ENCODE results near the gene GPER1.
A peak's percentile ranks its signal among the peaks of the same experiment; 100 is the strongest.

GPER1 gene

DNA sequence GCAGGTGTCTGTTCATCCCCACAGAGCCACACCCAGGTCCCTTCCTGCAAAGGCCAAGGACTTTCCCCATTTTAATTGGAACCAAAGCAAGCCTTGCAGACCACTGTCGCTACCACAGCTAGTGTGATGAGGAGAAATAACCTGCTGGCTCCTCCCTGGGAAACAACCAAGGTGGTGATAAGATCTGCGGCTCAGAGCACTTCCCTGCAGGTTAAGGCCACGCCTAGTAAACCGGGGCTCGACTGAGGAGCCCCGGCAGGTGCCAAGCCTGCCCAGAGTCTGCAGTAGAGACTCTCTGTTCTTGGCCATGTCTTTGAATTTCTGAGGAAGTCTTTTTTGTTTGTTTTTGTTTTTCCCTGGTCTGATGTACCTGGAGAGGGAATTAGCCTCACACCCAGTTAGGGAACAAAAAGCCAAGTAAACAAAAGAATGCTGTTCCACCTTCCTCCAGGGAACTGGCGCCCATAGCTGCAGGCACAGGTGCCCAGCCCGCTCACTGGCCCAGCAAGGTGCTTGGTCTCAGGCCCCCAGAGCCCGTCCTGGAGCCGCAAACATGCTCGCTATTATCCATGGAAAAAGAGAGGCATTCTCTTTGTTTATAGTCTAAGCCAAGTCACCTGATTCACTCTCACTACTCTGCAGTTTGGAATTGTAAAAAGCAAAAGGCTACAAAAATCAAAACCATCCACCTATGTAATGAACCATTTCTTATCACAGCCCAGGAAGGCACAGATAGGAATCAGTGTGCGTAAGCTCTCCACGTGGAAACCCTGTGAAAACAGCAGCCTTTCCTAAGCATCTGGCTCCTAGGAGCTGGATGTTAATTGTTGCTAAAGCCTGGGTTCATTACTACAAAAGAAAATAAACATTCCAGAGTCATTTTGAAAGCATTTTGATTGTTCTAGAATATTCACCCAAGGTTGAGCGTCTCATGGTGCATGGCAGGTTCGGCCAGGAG is 40.9 kb upstream of the GPER1 start:
- DNase-seq, result peak; percentile 54 to 71 (median 57)
- H3K4me3 ChIP-seq (ENCODE audit: insufficient read depth, low read depth, low read length, poor library complexity, severe bottlenecking), result peak overlapping the region; percentile 7
- peak overlapping the region; percentile 50 for H3K27ac ChIP-seq (ENCODE audit: insufficient read depth, low read length, poor library complexity, severe bottlenecking)
- H3K4me1 ChIP-seq (ENCODE audit: control insufficient read depth, insufficient read depth, low read length, poor library complexity, severe bottlenecking), result peaks cover 67% of the 10 kb centered on the region
- H3K27me3 ChIP-seq (replicated peaks; ENCODE audit: control insufficient read depth, insufficient read depth, low read length, poor library complexity, severe bottlenecking), result no peaks in the 10 kb centered on the region
- H3K9me3 ChIP-seq (ENCODE audit: control insufficient read depth, low read length), result no peaks in the 10 kb centered on the region
- H3K36me3 ChIP-seq (ENCODE audit: control insufficient read depth, insufficient read depth, low read length), result no peaks in the 10 kb centered on the region

DNA sequence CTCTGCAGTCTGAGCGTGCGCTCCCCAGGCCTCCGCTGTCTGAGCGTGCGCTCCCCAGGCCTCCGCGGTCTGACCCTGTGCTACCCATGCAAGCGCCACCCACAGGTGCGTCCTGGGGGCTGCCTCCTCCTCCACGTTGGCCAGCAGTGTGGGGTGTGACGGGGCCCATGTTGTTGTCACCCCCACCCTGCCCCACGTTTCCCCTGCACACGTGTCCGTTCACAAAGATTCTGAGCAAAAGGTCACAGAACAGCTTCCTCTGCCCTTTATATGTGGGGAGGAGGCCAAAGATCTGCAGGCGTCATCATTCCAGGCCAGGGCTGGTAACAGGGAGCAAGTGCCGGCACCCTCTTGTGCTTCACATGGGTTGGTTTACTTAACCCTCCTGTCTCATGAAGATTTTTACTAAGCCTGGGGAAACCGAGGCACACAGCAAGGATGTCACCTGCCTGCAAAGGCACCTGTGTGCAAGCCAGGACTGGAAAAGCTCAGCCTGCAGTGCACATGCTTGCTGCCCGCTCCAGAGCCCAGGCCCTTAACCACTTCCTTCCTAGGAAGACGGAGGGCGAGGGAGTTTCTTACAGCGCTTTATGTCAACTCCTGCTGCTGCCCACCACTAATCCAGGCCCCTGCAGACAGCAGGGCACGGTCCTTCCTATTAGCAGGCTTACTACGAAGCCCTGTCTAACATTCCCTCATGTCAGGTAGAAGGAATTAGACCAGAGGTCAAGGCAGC is 38.7 kb upstream of the GPER1 start:
- Histone ChIP-seq H3K4me3 (ENCODE audit: insufficient read depth, low read depth, low read length, poor library complexity, severe bottlenecking) (no peak overlapping the region), H3K36me3 (ENCODE audit: control insufficient read depth, insufficient read depth, low read length) (no peaks in the 10 kb centered on the region), H3K27ac (ENCODE audit: insufficient read depth, low read length, poor library complexity, severe bottlenecking) (no peak overlapping the region), H3K4me1 (ENCODE audit: control insufficient read depth, insufficient read depth, low read length, poor library complexity, severe bottlenecking) (peaks cover 60% of the 10 kb centered on the region), H3K27me3 (replicated peaks; ENCODE audit: control insufficient read depth, insufficient read depth, low read length, poor library complexity, severe bottlenecking) (no peaks in the 10 kb centered on the region), H3K9me3 (ENCODE audit: control insufficient read depth, low read length) (no peaks in the 10 kb centered on the region)
- no peak for DNase-seq

DNA sequence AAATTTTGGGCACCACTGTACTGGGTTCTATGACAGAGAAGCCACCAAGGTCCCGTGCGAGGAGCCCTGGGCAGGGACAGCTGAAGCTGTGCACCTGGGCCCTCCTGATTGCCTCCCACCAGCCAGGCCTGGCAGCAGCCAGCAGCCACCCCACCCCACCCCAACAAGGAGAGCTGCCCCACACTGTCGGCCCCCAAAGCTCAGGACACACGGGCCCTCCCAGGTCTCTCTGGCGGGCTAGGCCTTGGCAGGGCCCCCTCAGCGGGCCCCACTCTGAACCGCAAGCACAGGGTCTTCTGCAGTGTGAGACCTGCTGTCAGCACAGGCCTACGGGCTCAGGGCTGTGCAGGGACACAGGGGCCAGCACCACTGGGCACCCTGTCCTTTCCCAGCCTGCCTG is 38.1 kb upstream of the GPER1 start:
- no peak for DNase-seq
- no peaks in the 10 kb centered on the region for H3K27me3 ChIP-seq (replicated peaks; ENCODE audit: control insufficient read depth, insufficient read depth, low read length, poor library complexity, severe bottlenecking)
- no peaks in the 10 kb centered on the region for H3K36me3 ChIP-seq (ENCODE audit: control insufficient read depth, insufficient read depth, low read length)
- no peak overlapping the region for H3K27ac ChIP-seq (ENCODE audit: insufficient read depth, low read length, poor library complexity, severe bottlenecking)
- H3K9me3 ChIP-seq (ENCODE audit: control insufficient read depth, low read length), result no peaks in the 10 kb centered on the region
- peaks cover 65% of the 10 kb centered on the region for H3K4me1 ChIP-seq (ENCODE audit: control insufficient read depth, insufficient read depth, low read length, poor library complexity, severe bottlenecking)
- no peak overlapping the region for H3K4me3 ChIP-seq (ENCODE audit: insufficient read depth, low read depth, low read length, poor library complexity, severe bottlenecking)

DNA sequence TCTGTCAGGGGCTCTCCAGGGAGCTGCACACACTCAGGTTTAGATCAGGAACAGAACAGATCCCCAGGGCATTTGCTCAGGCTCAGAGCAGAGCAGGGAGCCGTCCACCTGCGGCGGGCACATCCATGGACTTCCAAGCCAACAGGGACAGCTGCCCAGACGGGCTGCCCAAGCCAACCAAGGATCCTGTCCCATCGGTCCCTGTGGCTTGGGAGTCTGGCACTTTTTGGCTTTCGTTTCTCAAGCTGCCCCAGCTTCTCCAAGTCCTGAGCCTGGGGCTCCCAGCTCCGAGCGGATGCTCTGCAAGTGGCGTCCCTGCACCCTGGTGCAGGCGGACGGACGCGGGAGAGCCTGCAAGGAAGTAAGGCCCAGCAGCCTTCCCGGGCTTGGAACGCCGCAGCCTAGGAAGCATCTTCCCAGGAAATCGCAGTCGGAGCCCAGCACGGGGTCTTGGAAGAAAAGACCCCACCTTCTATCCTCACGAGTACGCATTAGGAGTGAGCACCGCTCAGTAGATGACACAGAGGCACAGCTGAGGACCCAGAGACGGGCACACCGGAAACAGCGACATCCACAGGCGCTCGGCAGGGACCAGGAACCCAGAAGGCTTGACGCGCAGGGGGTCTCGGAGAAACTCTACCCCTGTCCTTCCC is 37.5 kb upstream of the GPER1 start:
- no peak for DNase-seq
- H3K4me1 ChIP-seq (ENCODE audit: control insufficient read depth, insufficient read depth, low read length, poor library complexity, severe bottlenecking), result peaks cover 66% of the 10 kb centered on the region
- no peaks in the 10 kb centered on the region for H3K36me3 ChIP-seq (ENCODE audit: control insufficient read depth, insufficient read depth, low read length)
- no peaks in the 10 kb centered on the region for H3K27me3 ChIP-seq (replicated peaks; ENCODE audit: control insufficient read depth, insufficient read depth, low read length, poor library complexity, severe bottlenecking)
- no peaks in the 10 kb centered on the region for H3K9me3 ChIP-seq (ENCODE audit: control insufficient read depth, low read length)
- no peak overlapping the region for H3K27ac ChIP-seq (ENCODE audit: insufficient read depth, low read length, poor library complexity, severe bottlenecking)
- H3K4me3 ChIP-seq (ENCODE audit: insufficient read depth, low read depth, low read length, poor library complexity, severe bottlenecking), result no peak overlapping the region

DNA sequence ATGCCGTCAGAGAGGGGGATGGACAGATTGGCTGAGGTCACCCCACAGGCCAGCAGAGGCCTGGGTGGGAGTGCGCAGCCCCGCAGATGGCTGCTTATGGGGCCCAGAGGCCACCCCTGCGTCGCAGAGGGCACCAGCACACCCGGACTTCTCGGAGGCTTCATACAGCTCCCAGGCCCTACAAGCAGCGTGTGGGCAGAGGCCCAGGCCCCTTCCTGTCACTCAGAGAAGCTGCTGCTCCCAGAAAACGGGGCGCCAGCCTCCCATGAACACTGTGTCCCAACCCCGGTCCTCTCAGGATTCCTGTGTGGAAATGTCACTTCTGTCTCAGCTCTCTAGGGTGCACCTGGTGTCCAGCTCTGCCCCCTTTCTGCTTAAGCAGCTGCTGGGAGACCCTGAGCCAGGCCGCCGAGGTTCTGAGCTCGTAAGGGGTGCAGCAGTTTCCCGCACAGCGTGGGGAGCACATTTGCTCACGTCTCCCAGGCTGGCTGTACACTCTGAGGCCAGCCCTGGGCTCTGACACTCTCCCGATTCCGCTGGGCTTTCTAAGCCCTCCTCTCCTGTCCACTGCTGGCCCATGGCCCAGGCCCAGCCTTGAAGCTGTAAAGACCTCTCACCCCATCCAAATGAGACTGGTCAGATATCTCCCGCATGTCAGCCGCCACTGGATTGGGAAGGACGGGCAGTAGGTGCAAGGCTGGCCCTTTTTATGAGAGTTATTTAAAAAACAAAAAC is 36.8 kb upstream of the GPER1 start:
- Histone ChIP-seq H3K27ac (ENCODE audit: insufficient read depth, low read length, poor library complexity, severe bottlenecking) (no peak overlapping the region), H3K4me3 (ENCODE audit: insufficient read depth, low read depth, low read length, poor library complexity, severe bottlenecking) (no peak overlapping the region), H3K4me1 (ENCODE audit: control insufficient read depth, insufficient read depth, low read length, poor library complexity, severe bottlenecking) (peaks cover 66% of the 10 kb centered on the region), H3K27me3 (replicated peaks; ENCODE audit: control insufficient read depth, insufficient read depth, low read length, poor library complexity, severe bottlenecking) (no peaks in the 10 kb centered on the region), H3K36me3 (ENCODE audit: control insufficient read depth, insufficient read depth, low read length) (no peaks in the 10 kb centered on the region), H3K9me3 (ENCODE audit: control insufficient read depth, low read length) (no peaks in the 10 kb centered on the region)
- DNase-seq, result no peak

DNA sequence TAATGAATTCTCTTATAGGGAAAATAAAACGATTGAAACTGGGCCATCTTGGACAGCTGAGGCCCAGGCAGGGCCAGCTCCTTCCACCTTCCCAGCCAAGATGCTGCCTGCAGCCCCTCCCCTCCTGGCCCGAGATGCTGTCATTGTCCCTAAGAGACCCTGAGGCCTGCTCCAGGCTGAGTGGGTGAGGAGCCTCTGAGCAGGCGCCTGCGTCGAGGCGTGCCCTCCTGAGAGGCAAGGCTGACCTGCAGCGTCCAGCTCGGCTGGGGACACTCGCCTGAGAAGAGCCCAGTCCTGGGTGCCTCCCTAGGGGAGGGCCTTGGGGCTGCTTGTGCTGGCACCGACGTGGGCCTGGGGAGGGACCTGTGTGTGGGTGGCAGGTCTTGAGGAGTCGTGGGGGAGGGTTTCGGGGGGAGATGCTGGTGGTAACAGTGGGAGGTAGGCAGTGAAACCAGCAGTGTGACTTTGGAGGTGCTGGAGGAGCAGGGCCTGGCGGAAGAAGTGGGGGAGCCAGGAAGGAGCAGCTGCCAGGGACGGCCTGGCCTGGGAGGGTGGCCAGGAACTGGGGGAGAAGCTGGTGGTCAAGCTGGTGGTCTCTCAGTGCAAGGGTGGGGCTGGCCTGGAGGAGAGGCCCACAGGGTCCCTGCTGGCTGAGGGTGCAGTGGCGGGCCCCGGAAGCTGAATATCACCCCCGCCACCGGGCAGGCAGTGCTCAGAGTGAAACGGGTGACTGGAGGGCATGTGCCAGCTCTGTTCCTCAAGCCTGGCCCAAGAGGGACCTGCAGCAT is 35.7 kb upstream of the GPER1 start:
- no peaks in the 10 kb centered on the region for H3K9me3 ChIP-seq (ENCODE audit: control insufficient read depth, low read length)
- DNase-seq, result no peak
- no peak overlapping the region for H3K4me3 ChIP-seq (ENCODE audit: insufficient read depth, low read depth, low read length, poor library complexity, severe bottlenecking)
- H3K36me3 ChIP-seq (ENCODE audit: control insufficient read depth, insufficient read depth, low read length), result no peaks in the 10 kb centered on the region
- H3K27me3 ChIP-seq (replicated peaks; ENCODE audit: control insufficient read depth, insufficient read depth, low read length, poor library complexity, severe bottlenecking), result no peaks in the 10 kb centered on the region
- peaks cover 55% of the 10 kb centered on the region for H3K4me1 ChIP-seq (ENCODE audit: control insufficient read depth, insufficient read depth, low read length, poor library complexity, severe bottlenecking)
- H3K27ac ChIP-seq (ENCODE audit: insufficient read depth, low read length, poor library complexity, severe bottlenecking), result no peak overlapping the region

DNA sequence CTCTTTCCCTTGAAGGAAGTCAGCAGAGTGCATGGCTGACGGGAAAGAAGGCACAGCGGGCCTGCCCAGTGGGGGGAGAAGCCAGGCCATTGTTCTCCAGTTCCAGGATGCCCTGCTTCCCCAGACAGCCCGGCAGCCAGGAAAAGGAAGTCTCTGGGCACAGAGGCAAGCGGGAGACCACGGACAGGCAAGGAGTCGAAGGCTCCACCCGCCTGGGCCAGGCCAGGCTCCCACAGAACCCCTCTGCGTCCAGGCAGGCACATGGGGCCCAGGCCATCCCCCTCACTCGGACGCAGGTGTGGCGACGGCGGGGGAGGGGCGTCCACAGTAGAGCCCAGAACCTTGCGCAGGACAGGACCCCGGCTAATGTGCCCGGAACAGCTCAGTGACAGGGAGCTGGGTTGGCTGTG is 34.9 kb upstream of the GPER1 start:
- Histone ChIP-seq H3K27me3 (replicated peaks; ENCODE audit: control insufficient read depth, insufficient read depth, low read length, poor library complexity, severe bottlenecking) (no peaks in the 10 kb centered on the region), H3K4me1 (ENCODE audit: control insufficient read depth, insufficient read depth, low read length, poor library complexity, severe bottlenecking) (peaks cover 47% of the 10 kb centered on the region), H3K27ac (ENCODE audit: insufficient read depth, low read length, poor library complexity, severe bottlenecking) (no peak overlapping the region)

DNA sequence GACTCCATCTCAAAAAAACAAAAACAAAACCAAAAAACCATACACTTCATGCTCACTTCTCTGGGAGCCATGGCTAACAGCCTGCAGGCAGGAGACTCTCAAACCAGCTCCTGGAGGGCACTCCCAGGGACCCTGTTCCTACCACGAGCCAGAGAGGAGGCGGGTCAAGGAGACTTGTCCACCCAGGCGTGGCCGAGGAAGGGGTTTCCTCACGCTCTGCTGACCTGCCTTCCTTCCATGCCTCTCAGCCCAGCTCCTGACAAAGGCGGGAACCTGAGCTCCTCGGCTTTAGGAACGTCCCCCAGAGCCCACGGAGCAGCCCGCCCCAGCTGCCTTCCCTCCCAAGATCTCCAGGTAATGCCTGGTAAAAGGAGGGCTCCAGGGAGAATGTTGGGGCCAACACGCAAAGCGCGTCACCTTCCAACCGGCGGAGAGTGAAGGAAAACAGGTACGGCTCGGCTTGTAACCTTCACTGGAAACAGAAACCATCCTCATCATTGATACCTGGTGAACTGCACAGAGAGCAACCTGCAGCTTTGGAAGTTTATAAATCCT is 34.0 kb upstream of the GPER1 start:
- DNase-seq, result no peak
- H3K27me3 ChIP-seq (replicated peaks; ENCODE audit: control insufficient read depth, insufficient read depth, low read length, poor library complexity, severe bottlenecking), result no peaks in the 10 kb centered on the region
- H3K4me1 ChIP-seq (ENCODE audit: control insufficient read depth, insufficient read depth, low read length, poor library complexity, severe bottlenecking), result peaks cover 41% of the 10 kb centered on the region
- no peak overlapping the region for H3K27ac ChIP-seq (ENCODE audit: insufficient read depth, low read length, poor library complexity, severe bottlenecking)
- peaks cover 5% of the 10 kb centered on the region for H3K36me3 ChIP-seq (ENCODE audit: control insufficient read depth, insufficient read depth, low read length)
- H3K4me3 ChIP-seq (ENCODE audit: insufficient read depth, low read depth, low read length, poor library complexity, severe bottlenecking), result no peak overlapping the region
- H3K9me3 ChIP-seq (ENCODE audit: control insufficient read depth, low read length), result no peaks in the 10 kb centered on the region

More for the DNA sequence above, 34.9 kb upstream of the GPER1 start:
- no peak overlapping the region for H3K4me3 ChIP-seq (ENCODE audit: insufficient read depth, low read depth, low read length, poor library complexity, severe bottlenecking)
- H3K36me3 ChIP-seq (ENCODE audit: control insufficient read depth, insufficient read depth, low read length), result peaks cover 1% of the 10 kb centered on the region
- DNase-seq, result no peak
- no peaks in the 10 kb centered on the region for H3K9me3 ChIP-seq (ENCODE audit: control insufficient read depth, low read length)

DNA sequence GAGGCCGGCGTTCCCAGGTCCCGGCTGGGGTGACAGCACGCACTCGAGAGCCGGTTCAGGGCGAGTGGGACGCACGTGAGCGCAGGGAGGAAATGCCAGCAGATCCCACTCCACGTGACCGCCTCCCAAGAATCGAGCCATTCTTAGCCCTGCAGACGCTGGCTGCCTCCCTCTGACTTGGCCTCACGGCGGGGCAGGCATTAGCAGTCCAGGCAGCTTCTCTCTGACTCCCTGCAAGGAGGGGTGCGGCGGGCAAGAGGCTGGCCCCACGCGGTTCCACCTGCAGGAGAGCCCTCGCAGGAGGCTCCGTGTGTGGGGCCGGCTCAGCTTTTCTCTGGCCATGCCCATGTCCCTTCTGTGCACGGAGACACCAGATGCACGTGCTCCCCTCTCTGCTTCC is 33.5 kb upstream of the GPER1 start:
- Histone ChIP-seq H3K27ac (ENCODE audit: insufficient read depth, low read length, poor library complexity, severe bottlenecking) (no peak overlapping the region), H3K9me3 (ENCODE audit: control insufficient read depth, low read length) (no peaks in the 10 kb centered on the region), H3K36me3 (ENCODE audit: control insufficient read depth, insufficient read depth, low read length) (peaks cover 5% of the 10 kb centered on the region), H3K4me3 (ENCODE audit: insufficient read depth, low read depth, low read length, poor library complexity, severe bottlenecking) (no peak overlapping the region), H3K27me3 (replicated peaks; ENCODE audit: control insufficient read depth, insufficient read depth, low read length, poor library complexity, severe bottlenecking) (no peaks in the 10 kb centered on the region), H3K4me1 (ENCODE audit: control insufficient read depth, insufficient read depth, low read length, poor library complexity, severe bottlenecking) (peaks cover 41% of the 10 kb centered on the region)
- DNase-seq, result no peak
